H1 (cell line): ENCODE measurements around the gene PDPK1. TPM values are rescaled to one million over a fixed set of nuclear protein-coding genes. Genes with fewer than 3 reads are reported as not detected.

Source experiments
- CTCF ChIA-PET: fragments of 300-600 bp; sonication (Branson Sonifier 250); formaldehyde crosslinking; loops from one replicate; lab custom pipeline; 2021; ENCODE audit not compliant: partially characterized antibody; lab: Charles Lee
- POLR2A ChIA-PET: fragments of 300-600 bp; sonication (Branson Sonifier 250); formaldehyde crosslinking; loops from one replicate; lab custom pipeline; 2021; ENCODE audit warnings: inconsistent platforms; ENCODE audit not compliant: partially characterized antibody; lab: Charles Lee
- DNase-seq, 2 experiments: peaks; one replicate each; pipeline versions ENCODE4 v3.0.0 to v3.0.0-alpha.2; 2010 to 2022; ENCODE audit warnings: low spot score in 2 of 2, low read depth in 1 of 2, mixed read lengths in 1 of 2
- FAIRE-seq: peaks from 2 replicates; lab custom pipeline; 2011; peaks lifted over from hg19 to GRCh38; lab: Jason Lieb, UNC
- H2AFZ ChIP-seq: 2 replicates; pipeline ENCODE4 v1.8.1; 2012; ENCODE audit warnings: low read length, inconsistent platforms
- H2AK5ac ChIP-seq: 2 replicates; pipeline ENCODE4 v1.6.1; 2013; ENCODE audit warnings: low read depth, low read length
- H2BK120ac ChIP-seq: replicated peaks from 2 replicates; pipeline ENCODE3; 2013; ENCODE audit warnings: low read depth, low read length, inconsistent platforms
- H2BK12ac ChIP-seq: 2 replicates; pipeline ENCODE4 v1.6.1; 2013; ENCODE audit warnings: low read depth, low read length
- H2BK15ac ChIP-seq: 2 replicates; pipeline ENCODE4 v1.6.1; 2013; ENCODE audit warnings: low read length
- H2BK20ac ChIP-seq: 2 replicates; pipeline ENCODE4 v1.6.1; 2013; ENCODE audit warnings: low read length
- H2BK5ac ChIP-seq: 2 replicates; pipeline ENCODE4 v1.6.1; 2013; ENCODE audit warnings: low read depth, low read length
- H3K14ac ChIP-seq: 2 replicates; pipeline ENCODE4 v1.6.1; 2013; ENCODE audit warnings: inconsistent platforms; ENCODE audit not compliant: insufficient read length
- H3K18ac ChIP-seq: 2 replicates; pipeline ENCODE4 v1.6.1; 2013; ENCODE audit warnings: low read length; ENCODE audit errors: extremely low read depth
- H3K23ac ChIP-seq: 2 replicates; pipeline ENCODE4 v1.6.1; 2013; ENCODE audit warnings: inconsistent platforms; ENCODE audit not compliant: insufficient read length
- H3K23me2 ChIP-seq: 2 replicates; pipeline ENCODE4 v1.6.1; 2013; ENCODE audit warnings: low read depth, low read length
- H3K27ac ChIP-seq: 2 replicates; pipeline ENCODE4 v1.6.1; 2011; ENCODE audit warnings: low read depth, low read length, inconsistent platforms
- H3K27me3 ChIP-seq, 4 experiments: replicated peaks in 1 of 4; 1 replicate in 1 of 4; 2 replicates in 3 of 4; pipeline versions ENCODE4 v1.6.1 to v1.8.1; 2011 to 2013; ENCODE audit warnings: low read length in 3 of 4, mild to moderate bottlenecking in 3 of 4, inconsistent platforms in 2 of 4, mixed read lengths in 2 of 4, moderate library complexity in 1 of 4; ENCODE audit not compliant: control insufficient read depth in 3 of 4, insufficient read depth in 3 of 4; ENCODE audit errors: extremely low read depth in 1 of 4
- H3K36me3 ChIP-seq, 4 experiments: 2 replicates each; pipeline versions ENCODE4 v1.6.1 to v1.8.1; 2011 to 2013; ENCODE audit warnings: mild to moderate bottlenecking in 4 of 4, low read length in 3 of 4, moderate library complexity in 2 of 4, control low read depth in 1 of 4, inconsistent platforms in 1 of 4; ENCODE audit not compliant: insufficient read depth in 4 of 4, control insufficient read depth in 2 of 4
- H3K4ac ChIP-seq: replicated peaks from 2 replicates; pipeline ENCODE3; 2013; ENCODE audit warnings: low read length, low read depth, mixed read lengths, inconsistent platforms; ENCODE audit not compliant: insufficient read length
- H3K4me1 ChIP-seq, 4 experiments: replicated peaks in 1 of 4; 1 replicate in 1 of 4; 2 replicates in 3 of 4; pipeline versions ENCODE4 v1.6.1 to v1.8.1; 2011 to 2013; ENCODE audit warnings: low read length in 3 of 4, inconsistent platforms in 2 of 4, mixed read lengths in 1 of 4; ENCODE audit not compliant: insufficient read depth in 4 of 4, control insufficient read depth in 3 of 4
- H3K4me2 ChIP-seq, 2 experiments: 2 replicates each; pipeline versions ENCODE4 v1.6.1 to v1.8.1; 2011 to 2013; ENCODE audit warnings: low read depth in 2 of 2, low read length in 2 of 2, control low read depth in 1 of 2, inconsistent platforms in 1 of 2, mild to moderate bottlenecking in 1 of 2; ENCODE audit not compliant: insufficient read depth in 1 of 2
- H3K4me3 ChIP-seq, 4 experiments: fragments of 200-600, 300-600 bp in 1 of 4; sonication (generic), shearing (Covaris generic), sonication (Bioruptor Twin) in 1 of 4; 2 replicates each; pipeline versions ENCODE4 v1.5.1 to v1.8.1; 2011 to 2016; ENCODE audit warnings: low read length in 4 of 4, low read depth in 3 of 4, control low read depth in 2 of 4, inconsistent platforms in 2 of 4, mild to moderate bottlenecking in 2 of 4, mixed read lengths in 1 of 4, moderate library complexity in 1 of 4; ENCODE audit not compliant: insufficient read depth in 2 of 4; ENCODE audit errors: extremely low read depth in 1 of 4
- H3K56ac ChIP-seq: replicated peaks from 2 replicates; pipeline ENCODE3; 2013; ENCODE audit warnings: low read depth, mild to moderate bottlenecking, mixed read lengths, low read length, inconsistent platforms; ENCODE audit not compliant: insufficient read length
- H3K79me1 ChIP-seq: 2 replicates; pipeline ENCODE4 v1.6.1; 2013; ENCODE audit warnings: low read depth, low read length, control low read depth
- H3K79me2 ChIP-seq, 2 experiments: 2 replicates each; pipeline versions ENCODE4 v1.6.1 to v1.8.1; 2012 to 2013; ENCODE audit warnings: low read length in 2 of 2, mild to moderate bottlenecking in 2 of 2, inconsistent platforms in 1 of 2; ENCODE audit not compliant: insufficient read depth in 2 of 2, control insufficient read depth in 1 of 2
- H3K9ac ChIP-seq, 4 experiments: replicated peaks in 1 of 4; 1 replicate in 1 of 4; 2 replicates in 3 of 4; pipeline versions ENCODE4 v1.6.1 to v1.8.1; 2011 to 2013; ENCODE audit warnings: low read depth in 3 of 4, low read length in 3 of 4, control low read depth in 2 of 4, mild to moderate bottlenecking in 2 of 4, moderate library complexity in 2 of 4, inconsistent platforms in 1 of 4; ENCODE audit errors: extremely low read depth in 1 of 4
- H3K9me3 ChIP-seq, 2 experiments: 2 replicates each; pipeline versions ENCODE4 v1.6.1 to v1.8.1; 2012 to 2013; ENCODE audit warnings: mild to moderate bottlenecking in 2 of 2, moderate library complexity in 2 of 2, control low read depth in 1 of 2, inconsistent platforms in 1 of 2, low read depth in 1 of 2, low read length in 1 of 2, mixed read lengths in 1 of 2; ENCODE audit not compliant: insufficient read depth in 2 of 2
- H4K20me1 ChIP-seq, 2 experiments: replicated peaks in 1 of 2; 2 replicates each; pipeline versions ENCODE3 to v1.8.1; 2011 to 2013; ENCODE audit warnings: inconsistent platforms in 2 of 2, low read length in 2 of 2, mild to moderate bottlenecking in 1 of 2; ENCODE audit not compliant: insufficient read depth in 2 of 2, control insufficient read depth in 1 of 2
- H4K5ac ChIP-seq: 2 replicates; pipeline ENCODE4 v1.6.1; 2013; ENCODE audit warnings: low read length, low read depth, mixed read lengths, inconsistent platforms; ENCODE audit not compliant: insufficient read length
- H4K8ac ChIP-seq: 2 replicates; pipeline ENCODE4 v1.8.0; 2013; ENCODE audit warnings: mild to moderate bottlenecking, moderate library complexity, low read length, inconsistent platforms; ENCODE audit not compliant: insufficient read depth; ENCODE audit errors: extremely low read depth
- H4K91ac ChIP-seq: replicated peaks from 2 replicates; pipeline ENCODE3; 2013; ENCODE audit warnings: low read length, mixed read lengths, inconsistent platforms; ENCODE audit not compliant: insufficient read length
- SAP30 ChIP-seq: fragments of 300-600 bp; sonication (generic); IDR thresholded peaks from 2 replicates; pipeline ENCODE4 v1.7.1; 2012; ENCODE audit warnings: low read length, moderate library complexity, mild to moderate bottlenecking, inconsistent platforms; ENCODE audit not compliant: insufficient read depth, insufficient replicate concordance
- WGBS, 2 experiments: shearing (Covaris generic) in 1 of 2; methylation state at CpG; one replicate each; pipeline versions ENCODE4 v1.1.6 to v1.1.7; 2013 to 2015; ENCODE audit warnings: low lambda C conversion rate in 2 of 2, mixed read lengths in 2 of 2, inconsistent platforms in 1 of 2, low coverage in 1 of 2, missing lambda C conversion rate in 1 of 2; ENCODE audit not compliant: insufficient replicate concordance in 2 of 2, insufficient coverage in 1 of 2, insufficient read length in 1 of 2; ENCODE audit errors: extremely low coverage in 1 of 2, missing lambda C conversion rate in 1 of 2; 5-methylcytosine and 5-hydroxymethylcytosine counted together
- polyA plus RNA-seq, 7 experiments: library from polyadenylated mRNA; depleted of rRNA in 3 of 7; stranded (reverse) in 5 of 7; unstranded in 2 of 7; fragments of >200 nt in 5 of 7; fragments of 200-250 nt in 2 of 7; gene quantifications; 1 replicate in 5 of 7; 2 replicates in 1 of 7; 4 replicates in 1 of 7; pipeline versions ENCODE4 v1.2.1 to v1.2.3, GENCODE V29; 2011 to 2013; ENCODE audit warnings: missing spikeins in 2 of 7, mixed read lengths in 2 of 7
- total RNA-seq: library from RNA; stranded (reverse); fragmentation: NEBNext Ultra II Directional; extraction: Animal tissue kit (Norgen Biotek cat#: 25700); gene quantifications from 2 replicates; pipeline ENCODE4 v1.2.1, GENCODE V29; 2021
- TF ChIP-seq, protein P1 (sequence below): IDR thresholded peaks from 2 replicates; pipeline ENCODE4 v1.6.1; 2011; ENCODE audit warnings: low read length, improper control_type of control experiment

Gene PDPK1
- total and polyA plus RNA-seq, 2 of the 8 experiments (the other 6 are each of a cell fraction or from before 2014, with no cell fraction given): 17.1 to 27.8 TPM

DNA sequence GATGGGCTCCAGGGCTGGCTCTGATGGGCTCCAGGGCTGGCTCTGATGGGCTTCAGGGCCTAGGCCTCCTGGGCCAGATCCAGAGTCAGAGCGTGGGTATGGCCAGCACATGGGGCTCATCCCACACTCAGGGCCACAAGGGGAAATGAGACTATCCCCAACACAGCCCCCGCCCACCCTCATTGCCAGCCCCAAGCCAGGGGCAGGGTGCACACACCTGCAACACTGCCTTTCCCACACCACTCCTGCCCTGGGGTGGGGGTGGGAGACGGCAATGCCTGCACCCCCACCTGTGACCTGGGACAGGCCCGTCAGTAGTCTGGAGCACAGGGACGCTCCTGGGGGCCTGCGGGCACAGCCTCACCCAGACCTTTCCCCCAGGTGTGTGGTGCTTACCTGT lies 38.4 kb upstream of the PDPK1 start:
- no peak overlapping the region for H2AFZ ChIP-seq
- no peak overlapping the region for H3K18ac ChIP-seq
- H4K8ac ChIP-seq: no peak overlapping the region
- H3K23ac ChIP-seq: no peak overlapping the region
- H3K23me2 ChIP-seq: no peaks in the 10 kb centered on the region
- H2AK5ac ChIP-seq: no peak overlapping the region
- no peak overlapping the region for H3K56ac ChIP-seq
- no peak overlapping the region for H3K27ac ChIP-seq
- no peak overlapping the region for H3K14ac ChIP-seq
- DNase-seq (no peak), FAIRE-seq (no peak)
- ChIA-PET CTCF (interaction anchor here (1.1 to 3.3 kb wide), 6 partner anchors 8 to 215 kb away, joined by 4 to 32 read pairs (median 4); no protein-coding TSS in a partner anchor), POLR2A (interaction anchor here (1.5 kb wide), 1 partner anchor 345 kb away, joined by 5 read pairs; no protein-coding TSS in a partner anchor)
- no peak overlapping the region for H3K4ac ChIP-seq
- H4K91ac ChIP-seq: no peak overlapping the region
- H2BK20ac ChIP-seq: no peak overlapping the region
- H3K36me3 ChIP-seq: peaks cover 0 to 15% (median 4%) of the 10 kb centered on the region in 4 experiments; a peak in 4 of 8 replicates
- no peak for TF ChIP-seq SAP30
- TF ChIP-seq, protein P1, sequence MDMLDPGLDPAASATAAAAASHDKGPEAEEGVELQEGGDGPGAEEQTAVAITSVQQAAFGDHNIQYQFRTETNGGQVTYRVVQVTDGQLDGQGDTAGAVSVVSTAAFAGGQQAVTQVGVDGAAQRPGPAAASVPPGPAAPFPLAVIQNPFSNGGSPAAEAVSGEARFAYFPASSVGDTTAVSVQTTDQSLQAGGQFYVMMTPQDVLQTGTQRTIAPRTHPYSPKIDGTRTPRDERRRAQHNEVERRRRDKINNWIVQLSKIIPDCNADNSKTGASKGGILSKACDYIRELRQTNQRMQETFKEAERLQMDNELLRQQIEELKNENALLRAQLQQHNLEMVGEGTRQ: no peak
- peaks cover 0 to 16% (median 9%) of the 10 kb centered on the region in 4 experiments; a peak in 6 of 7 replicates for H3K4me1 ChIP-seq
- no peaks in the 10 kb centered on the region; a peak in 1 of 7 replicates for H3K27me3 ChIP-seq
- H3K4me2 ChIP-seq: no peak overlapping the region
- H4K5ac ChIP-seq: no peak overlapping the region
- WGBS, 2 experiments: 94% methylated on average over 4 of the region's 6 CpGs; no CpG with 5 or more reads in 1 of the 2 experiments
- H3K9me3 ChIP-seq: no peaks in the 10 kb centered on the region
- H3K4me3 ChIP-seq: no peak overlapping the region
- H2BK15ac ChIP-seq: no peak overlapping the region
- no peaks in the 10 kb centered on the region for H3K79me2 ChIP-seq
- no peak overlapping the region for H2BK12ac ChIP-seq
- H3K9ac ChIP-seq: no peak overlapping the region
- no peaks in the 10 kb centered on the region; the same call in 1 of the 2 replicates for H3K79me1 ChIP-seq
- no peak overlapping the region for H2BK120ac ChIP-seq
- H4K20me1 ChIP-seq: peaks cover 2 to 4% of the 10 kb centered on the region in 2 experiments
- H2BK5ac ChIP-seq: no peak overlapping the region
